ENCODE measurements around the gene EIF4EBP3. TPM values are rescaled to one million over a fixed set of nuclear protein-coding genes. Genes with fewer than 3 reads are reported as not detected.

EIF4EBP3 gene
- total RNA-seq, result 10 to 100 TPM; 11.8 to 12.0 TPM

GRCh38 chr5:140547508-140548299 is at the start of gene EIF4EBP3:
Gene EIF4EBP3 (plus strand): TSS chr5:140547662. CDS start chr5:140547738, 76 bp downstream.
- H3K27me3 Mint-ChIP-seq, result no peaks in the 10 kb centered on the region
- POLR2A ChIA-PET, result interaction anchor here (1.0 to 3.5 kb wide), 15 partner anchors 10 to 440 kb away, joined by 3 to 23 read pairs (median 6); partner anchors contain the start of genes ANKHD1, APBB3, CD14 and HARS1
- H3K9me3 Mint-ChIP-seq, result no peaks in the 10 kb centered on the region
- ATAC-seq (ENCODE audit: low read depth) (peak; percentile 96), DNase-seq (peak; percentile 86)
- peaks cover 35% of the 10 kb centered on the region for H3K4me1 Mint-ChIP-seq
- H3K36me3 Mint-ChIP-seq, result peaks cover 31% of the 10 kb centered on the region
- peak within 1 kb of the TSS; percentile 87 for H3K4me3 Mint-ChIP-seq
- peak within 1 kb of the TSS; percentile 99 for H3K27ac Mint-ChIP-seq

GRCh38 chr5:140497897-140498296 is 49.6 kb upstream of the EIF4EBP3 start:
- H3K36me3 Mint-ChIP-seq, result peaks cover 28% of the 10 kb centered on the region
- H3K27me3 Mint-ChIP-seq, result no peaks in the 10 kb centered on the region
- H3K9me3 Mint-ChIP-seq, result no peaks in the 10 kb centered on the region
- no peak overlapping the region for H3K4me3 Mint-ChIP-seq
- POLR2A ChIA-PET, result no interaction called here
- H3K27ac Mint-ChIP-seq, result no peak overlapping the region
- peaks cover 2% of the 10 kb centered on the region for H3K4me1 Mint-ChIP-seq
- DNase-seq (no peak), ATAC-seq (ENCODE audit: low read depth) (no peak)

GRCh38 chr5:140498591-140498990 is 48.9 kb upstream of the EIF4EBP3 start:
- Mint-ChIP-seq H3K4me1 (peaks cover 2% of the 10 kb centered on the region), H3K27ac (no peak overlapping the region), H3K36me3 (peaks cover 24% of the 10 kb centered on the region), H3K27me3 (no peaks in the 10 kb centered on the region), H3K9me3 (no peaks in the 10 kb centered on the region), H3K4me3 (no peak overlapping the region)
- POLR2A ChIA-PET, result no interaction called here
- no peak for DNase-seq
- ATAC-seq (ENCODE audit: low read depth), result no peak

GRCh38 chr5:140502834-140503233 is 44.6 kb upstream of the EIF4EBP3 start:
- no peak overlapping the region for H3K4me3 Mint-ChIP-seq
- H3K9me3 Mint-ChIP-seq, result no peaks in the 10 kb centered on the region
- ATAC-seq (ENCODE audit: low read depth) (no peak), DNase-seq (no peak)
- H3K27me3 Mint-ChIP-seq, result no peaks in the 10 kb centered on the region
- peaks cover 17% of the 10 kb centered on the region for H3K36me3 Mint-ChIP-seq
- POLR2A ChIA-PET, result interaction anchor here (0.6 kb wide), 1 partner anchor 121 kb away, joined by 4 read pairs; no protein-coding TSS in a partner anchor
- H3K4me1 Mint-ChIP-seq, result no peaks in the 10 kb centered on the region
- no peak overlapping the region for H3K27ac Mint-ChIP-seq

GRCh38 chr5:140509898-140510297 is 37.6 kb upstream of the EIF4EBP3 start:
- Mint-ChIP-seq H3K27ac (no peak overlapping the region), H3K36me3 (peaks cover 36% of the 10 kb centered on the region), H3K4me1 (peaks cover 1% of the 10 kb centered on the region), H3K27me3 (no peaks in the 10 kb centered on the region), H3K9me3 (no peaks in the 10 kb centered on the region), H3K4me3 (no peak overlapping the region)
- no peak for DNase-seq
- ATAC-seq (ENCODE audit: low read depth), result no peak
- POLR2A ChIA-PET, result no interaction called here

GRCh38 chr5:140513124-140513523 is 34.3 kb upstream of the EIF4EBP3 start:
- no peak for ATAC-seq (ENCODE audit: low read depth)
- POLR2A ChIA-PET, result no interaction called here
- peaks cover 1% of the 10 kb centered on the region for H3K4me1 Mint-ChIP-seq
- H3K36me3 Mint-ChIP-seq, result peaks cover 40% of the 10 kb centered on the region
- no peak for DNase-seq
- H3K27ac Mint-ChIP-seq, result no peak overlapping the region
- H3K9me3 Mint-ChIP-seq, result no peaks in the 10 kb centered on the region
- H3K27me3 Mint-ChIP-seq, result no peaks in the 10 kb centered on the region
- H3K4me3 Mint-ChIP-seq, result no peak overlapping the region

GRCh38 chr5:140524003-140524402 is 23.5 kb upstream of the EIF4EBP3 start:
- H3K4me3 Mint-ChIP-seq, result no peak overlapping the region
- POLR2A ChIA-PET, result no interaction called here
- H3K4me1 Mint-ChIP-seq, result no peaks in the 10 kb centered on the region
- H3K36me3 Mint-ChIP-seq, result peaks cover 15% of the 10 kb centered on the region
- ATAC-seq (ENCODE audit: low read depth), result no peak
- DNase-seq, result no peak
- H3K27ac Mint-ChIP-seq, result no peak overlapping the region
- no peaks in the 10 kb centered on the region for H3K27me3 Mint-ChIP-seq
- peaks cover 2% of the 10 kb centered on the region for H3K9me3 Mint-ChIP-seq

GRCh38 chr5:140540227-140540626 is 7.2 kb upstream of the EIF4EBP3 start:
- Mint-ChIP-seq H3K27ac (no peak overlapping the region), H3K36me3 (peaks cover 31% of the 10 kb centered on the region), H3K4me3 (no peak overlapping the region), H3K27me3 (no peaks in the 10 kb centered on the region), H3K4me1 (no peaks in the 10 kb centered on the region), H3K9me3 (no peaks in the 10 kb centered on the region)
- POLR2A ChIA-PET, result no interaction called here
- ATAC-seq (ENCODE audit: low read depth), result no peak
- no peak for DNase-seq

GRCh38 chr5:140542972-140543371 is 4.5 kb upstream of the EIF4EBP3 start:
- peaks cover 23% of the 10 kb centered on the region for H3K36me3 Mint-ChIP-seq
- H3K27me3 Mint-ChIP-seq, result no peaks in the 10 kb centered on the region
- no peaks in the 10 kb centered on the region for H3K9me3 Mint-ChIP-seq
- H3K4me3 Mint-ChIP-seq, result no peak overlapping the region
- peaks cover 9% of the 10 kb centered on the region for H3K4me1 Mint-ChIP-seq
- ATAC-seq (ENCODE audit: low read depth) (no peak), DNase-seq (no peak)
- no peak overlapping the region for H3K27ac Mint-ChIP-seq
- POLR2A ChIA-PET, result no interaction called here

- no peaks in the 10 kb centered on the region for H3K9me3 Mint-ChIP-seq
These were observed 2.5 kb upstream of the EIF4EBP3 start for GRCh38 chr5:140544986-140545385.

GRCh38 chr5:140545606-140546005 is 1.9 kb upstream of the EIF4EBP3 start:
- Mint-ChIP-seq H3K9me3 (no peaks in the 10 kb centered on the region), H3K27me3 (no peaks in the 10 kb centered on the region), H3K36me3 (peaks cover 22% of the 10 kb centered on the region), H3K27ac (peak overlapping the region; percentile 45), H3K4me1 (peaks cover 27% of the 10 kb centered on the region), H3K4me3 (no peak overlapping the region)
- POLR2A ChIA-PET, result interaction anchor here (3.5 kb wide), 1 partner anchor 19 kb away, joined by 23 read pairs; the partner anchor contains the start of genes APBB3 and SLC35A4
- ATAC-seq (ENCODE audit: low read depth), result no peak
- no peak for DNase-seq

More at GRCh38 chr5:140544986-140545385, 2.5 kb upstream of the EIF4EBP3 start:
- H3K4me1 Mint-ChIP-seq, result peaks cover 23% of the 10 kb centered on the region
- no peak overlapping the region for H3K4me3 Mint-ChIP-seq
- no peak overlapping the region for H3K27ac Mint-ChIP-seq
- ATAC-seq (ENCODE audit: low read depth), result no peak
- peaks cover 20% of the 10 kb centered on the region for H3K36me3 Mint-ChIP-seq
- no peaks in the 10 kb centered on the region for H3K27me3 Mint-ChIP-seq
- POLR2A ChIA-PET, result no interaction called here
- DNase-seq, result no peak

GRCh38 chr5:140546851-140547507 is 483 bp upstream of the EIF4EBP3 start:
- DNase-seq (no peak), ATAC-seq (ENCODE audit: low read depth) (no peak)
- POLR2A ChIA-PET, result interaction anchor here (1.0 to 3.5 kb wide), 14 partner anchors 10 to 439 kb away, joined by 3 to 23 read pairs (median 6); partner anchors contain the start of genes ANKHD1, APBB3, CD14 and HARS1
- no peaks in the 10 kb centered on the region for H3K9me3 Mint-ChIP-seq
- H3K27me3 Mint-ChIP-seq, result no peaks in the 10 kb centered on the region
- peak overlapping the region; percentile 87 for H3K4me3 Mint-ChIP-seq
- H3K27ac Mint-ChIP-seq, result peak overlapping the region; percentile 99
- H3K4me1 Mint-ChIP-seq, result peaks cover 33% of the 10 kb centered on the region
- peaks cover 30% of the 10 kb centered on the region for H3K36me3 Mint-ChIP-seq

- POLR2A ChIA-PET, result interaction anchor here (1.0 to 3.5 kb wide), 12 partner anchors 9 to 440 kb away, joined by 3 to 23 read pairs (median 6); partner anchors contain the start of genes ANKHD1, APBB3, CD14 and IK
- Mint-ChIP-seq H3K9me3 (no peaks in the 10 kb centered on the region), H3K4me1 (peaks cover 41% of the 10 kb centered on the region), H3K36me3 (peaks cover 36% of the 10 kb centered on the region), H3K4me3 (peak overlapping the region; percentile 87), H3K27me3 (no peaks in the 10 kb centered on the region), H3K27ac (peak overlapping the region; percentile 99)
- ATAC-seq (ENCODE audit: low read depth) (peak; percentile 4), DNase-seq (no peak)
These were observed 832 bp downstream of the EIF4EBP3 start for GRCh38 chr5:140548300-140548688.
